ENCODE measurements around the gene FBP2. TPM values are rescaled to one million over a fixed set of nuclear protein-coding genes. Genes with fewer than 3 reads are reported as not detected.

Gene FBP2
- total and polyA plus RNA-seq, 2 experiments from 2014 or later, result not detected

DNA sequence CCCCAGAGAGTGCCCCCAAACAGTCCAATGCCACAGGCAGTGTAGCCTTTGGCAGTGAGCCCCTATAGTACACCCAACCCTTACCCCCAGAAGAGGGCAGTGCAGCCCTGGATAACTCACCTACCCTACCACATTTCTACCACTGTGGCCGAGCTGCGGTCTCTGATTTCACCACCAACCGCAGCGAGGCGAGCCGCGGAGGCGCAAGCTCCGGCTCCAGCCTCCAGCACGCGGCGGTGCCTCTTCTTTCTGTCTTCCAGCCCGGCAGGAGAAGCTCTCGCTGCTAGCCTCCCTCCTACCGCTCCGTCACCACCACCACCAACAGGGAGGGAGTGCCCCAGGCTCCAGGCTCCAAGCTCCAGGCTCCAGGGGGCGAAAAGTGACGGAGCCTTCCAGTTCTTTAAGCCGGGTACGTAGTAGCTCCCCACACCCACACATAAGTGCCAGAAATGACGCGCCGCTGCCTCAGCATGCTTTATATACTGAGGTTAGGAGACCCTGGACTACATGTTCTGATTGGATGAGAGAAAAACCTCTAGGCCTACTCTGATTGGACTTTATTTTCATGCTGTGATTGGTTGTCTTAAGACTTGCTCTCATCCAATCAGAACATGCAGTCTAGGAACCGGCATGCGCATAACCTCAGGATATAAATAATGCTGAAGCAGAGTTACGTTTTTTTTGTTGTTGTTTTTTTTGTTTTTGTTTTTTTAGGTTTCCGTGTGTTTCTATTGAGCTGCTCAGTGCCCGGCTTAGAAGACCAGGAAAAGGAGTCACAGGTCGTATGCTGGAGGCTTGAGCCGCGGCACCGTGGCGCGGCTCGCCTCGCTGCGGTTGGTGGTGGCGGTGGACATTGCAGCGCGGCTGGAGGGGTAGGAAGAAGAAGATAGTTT, 38.9 kb downstream of the FBP2 start, which contains the start of gene PCAT7:
TSS of gene PCAT7 (plus strand) at position 645 of the 893 bp plus-strand sequence.
- TF ChIP-seq ETS1 (IDR thresholded peaks at IDR 0.05), result no peak
- TF ChIP-seq NANOG (IDR thresholded peaks at IDR 0.05; ENCODE audit: borderline replicate concordance), result no peak
- peak; percentile 81 for TF ChIP-seq POLR2AphosphoS5 (IDR thresholded peaks at IDR 0.05; ENCODE audit: low read depth)
- no peak for TF ChIP-seq ZNF462 (CRISPR knock-in tag; IDR thresholded peaks at IDR 0.05)
- TF ChIP-seq ZNF114 (CRISPR knock-in tag; IDR thresholded peaks at IDR 0.05), result no peak
- TF ChIP-seq ZNF331 (CRISPR knock-in tag; IDR thresholded peaks at IDR 0.05; ENCODE audit: low read depth), result no peak
- TF ChIP-seq JUNB (IDR thresholded peaks at IDR 0.05; ENCODE audit: unreplicated experiment), result no peak
- no peak for TF ChIP-seq EZH2 (IDR thresholded peaks at IDR 0.05; ENCODE audit: low read depth, unreplicated experiment)
- TF ChIP-seq REST (IDR thresholded peaks at IDR 0.05; ENCODE audit: unreplicated experiment), result no peak
- TF ChIP-seq CREB1 (CRISPR knock-in tag; IDR thresholded peaks at IDR 0.05; ENCODE audit: low read depth), result peak; percentile 39; the same call in 1 of the 2 replicates
- TF ChIP-seq CTCF (conservative IDR thresholded peaks at IDR 0.05; ENCODE audit: low read depth in 2 of 2), result peak; percentile 69 to 91
- TF ChIP-seq STAT1 (IDR thresholded peaks at IDR 0.05; ENCODE audit: unreplicated experiment), result no peak
- no peak for TF ChIP-seq EZH2phosphoT487 (IDR thresholded peaks at IDR 0.05; ENCODE audit: unreplicated experiment)
- Histone ChIP-seq H3K27ac (ENCODE audit: low read depth) (peak within 1 kb of the TSS; percentile 26; the same call in 1 of the 2 replicates), H3K4me1 (ENCODE audit: insufficient read depth) (peaks cover 3% of the 10 kb centered on the region; the same call in 1 of the 2 replicates), H3K36me3 (ENCODE audit: insufficient read depth) (no peaks in the 10 kb centered on the region), H3K4me3 (peak within 1 kb of the TSS; percentile 49), H3K9me2 (ENCODE audit: insufficient read depth) (no peaks in the 10 kb centered on the region), H3K27me3 (ENCODE audit: insufficient read depth) (no peaks in the 10 kb centered on the region), H3K4me2 (peak within 1 kb of the TSS; percentile 76), H3K79me2 (replicated peaks; ENCODE audit: insufficient read depth) (peaks cover 34% of the 10 kb centered on the region), H4K20me1 (replicated peaks; ENCODE audit: insufficient read depth) (peaks cover 8% of the 10 kb centered on the region), H2AFZ (no peak within 1 kb of the TSS), H3F3A (replicated peaks; ENCODE audit: low read depth) (no peaks in the 10 kb centered on the region)
- H3K4me1 Mint-ChIP-seq, result no peaks in the 10 kb centered on the region; the same call in 2 of the 3 replicates
- peaks cover 13% of the 10 kb centered on the region for H3K9me3 Mint-ChIP-seq
- H3K27ac Mint-ChIP-seq, result no peak within 1 kb of the TSS
- H3K36me3 Mint-ChIP-seq (ENCODE audit: low read depth), result peaks cover 25% of the 10 kb centered on the region
- peak; percentile 89 for DNase-seq (ENCODE audit: low spot score)
- peak; percentile 98 for ATAC-seq
- H3K27me3 Mint-ChIP-seq (ENCODE audit: insufficient read depth, low read depth, poor library complexity), result peaks cover 6% of the 10 kb centered on the region
- no peak within 1 kb of the TSS; the same call in 2 of the 3 replicates for H3K4me3 Mint-ChIP-seq
